Measurements from ENCODE around the gene PIP4K2B.
A peak's percentile ranks its signal among the peaks of the same experiment; 100 is the strongest.

PIP4K2B gene

DNA sequence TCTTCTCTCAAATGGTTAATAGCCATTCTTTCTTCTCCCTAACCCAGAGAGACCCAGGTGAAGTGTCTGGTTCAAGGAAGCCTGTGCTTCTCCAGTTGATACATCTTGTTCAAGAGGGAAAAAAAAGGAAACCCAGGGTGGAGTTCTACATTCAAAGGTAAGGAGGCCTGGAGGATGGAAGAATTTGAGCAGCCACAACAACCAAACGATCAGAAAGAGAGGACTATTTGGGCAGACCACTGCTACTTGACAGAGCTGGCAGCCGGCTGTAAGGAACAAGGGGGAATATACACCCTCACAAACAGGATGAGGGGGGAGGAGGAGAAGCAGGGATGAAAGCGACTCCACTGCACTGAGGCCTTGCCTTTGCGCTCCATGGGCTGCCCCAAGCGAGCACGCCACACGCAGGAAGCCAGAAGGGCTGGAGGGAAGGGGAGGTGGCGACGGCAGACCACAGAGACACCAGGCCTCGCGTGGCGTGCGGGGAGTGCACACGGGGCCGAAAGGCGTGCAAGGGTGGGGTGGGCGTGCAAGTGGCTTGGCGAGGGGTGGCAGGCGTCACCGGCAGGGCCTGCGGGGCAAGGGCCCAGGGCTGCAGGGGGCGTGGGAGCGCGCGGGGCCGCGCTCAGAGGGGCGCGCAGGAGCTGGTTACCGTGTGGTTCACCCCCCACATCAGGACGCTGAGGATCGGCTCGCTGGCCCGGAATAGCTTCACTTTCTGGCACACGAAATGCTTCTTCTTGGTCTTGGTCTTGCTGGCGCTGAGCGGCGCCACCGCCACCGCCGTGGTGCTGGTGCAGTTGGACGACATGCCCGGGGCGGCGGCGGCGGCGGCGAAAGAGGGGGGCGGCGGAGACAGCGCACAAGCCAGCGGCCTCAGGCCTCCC is 499 bp downstream of the PIP4K2B start:
- H3K79me1 ChIP-seq (ENCODE audit: low read depth, low read length), result peaks cover 7% of the 10 kb centered on the region
- H3K4me1 ChIP-seq (ENCODE audit: control insufficient read depth in 2 of 2, insufficient read depth in 1 of 2, low read depth in 1 of 2, low read length in 2 of 2), result peaks cover 10 to 14% of the 10 kb centered on the region in 2 donors
- peak overlapping the region; percentile 94 for H3K14ac ChIP-seq (ENCODE audit: low read length)
- no peak overlapping the region for H2BK120ac ChIP-seq (ENCODE audit: low read depth, low read length)
- H4K91ac ChIP-seq (ENCODE audit: low read depth, low read length, poor library complexity), result peak overlapping the region; percentile 76
- H2BK12ac ChIP-seq (ENCODE audit: low read length), result no peak overlapping the region
- DNase-seq (ENCODE audit: low spot score), result peak; percentile 17
- H2AK5ac ChIP-seq (ENCODE audit: low read depth, low read length), result peak overlapping the region; percentile 96
- H4K8ac ChIP-seq (ENCODE audit: low read depth, low read length), result no peak overlapping the region
- H3K9ac ChIP-seq (ENCODE audit: low read depth, low read length, poor library complexity), result peak overlapping the region; percentile 99
- no peaks in the 10 kb centered on the region for H3K27me3 ChIP-seq (ENCODE audit: control insufficient read depth in 3 of 3, insufficient read depth in 3 of 3, low read depth in 1 of 3, low read length in 3 of 3)
- peaks cover 10 to 64% of the 10 kb centered on the region in 2 donors for H3K36me3 ChIP-seq (replicated peaks in 1 of 2; ENCODE audit: control insufficient read depth in 2 of 2, insufficient read depth in 2 of 2, low read length in 2 of 2)
- H3K4ac ChIP-seq (ENCODE audit: low read length), result peak overlapping the region; percentile 5
- H2AFZ ChIP-seq (ENCODE audit: low read length), result peak overlapping the region; percentile 93
- H2BK15ac ChIP-seq (ENCODE audit: low read length), result peak overlapping the region; percentile 78
- H3K27ac ChIP-seq (replicated peaks; ENCODE audit: low read length), result peak overlapping the region; percentile 80
- no CpG with 5 or more reads among the region's 53 CpGs for WGBS, 2 donors (ENCODE audit: extremely low coverage in 2 of 2, insufficient read length in 2 of 2, insufficient replicate concordance in 1 of 2)
- peak overlapping the region; percentile 88 to 98 for H3K4me3 ChIP-seq (ENCODE audit: low read length in 2 of 2)
- peak overlapping the region; percentile 93 for H2BK5ac ChIP-seq (ENCODE audit: low read length)
- peak overlapping the region; percentile 78 for H3K23ac ChIP-seq (ENCODE audit: low read depth, low read length, poor library complexity)
- H3K18ac ChIP-seq (ENCODE audit: low read length), result peak overlapping the region; percentile 98
- no peaks in the 10 kb centered on the region for H3K9me3 ChIP-seq (replicated peaks in 1 of 2; ENCODE audit: control insufficient read depth in 2 of 2, insufficient read depth in 1 of 2, low read depth in 1 of 2, low read length in 2 of 2)
- peak overlapping the region; percentile 69 for H3K4me2 ChIP-seq (ENCODE audit: insufficient read depth, low read length, poor library complexity, severe bottlenecking)

- Histone ChIP-seq H2AK5ac (ENCODE audit: low read depth, low read length) (no peak overlapping the region), H3K4me2 (ENCODE audit: insufficient read depth, low read length, poor library complexity, severe bottlenecking) (peak overlapping the region; percentile 69)
Observed at GRCh38 chr17:38797828-38798227, 1.5 kb downstream of the PIP4K2B start.

GRCh38 chr17:38797158-38797490 is 2.2 kb downstream of the PIP4K2B start:
- H2BK12ac ChIP-seq (ENCODE audit: low read length), result no peak overlapping the region
- H3K4me3 ChIP-seq (ENCODE audit: low read length in 2 of 2), result peak overlapping the region; percentile 54 to 98
- WGBS, 2 donors (ENCODE audit: extremely low coverage in 2 of 2, insufficient read length in 2 of 2, insufficient replicate concordance in 1 of 2), result no CpG with 5 or more reads among the region's 5 CpGs
- no peak overlapping the region for H3K14ac ChIP-seq (ENCODE audit: low read length)
- no peak overlapping the region for H3K27ac ChIP-seq (replicated peaks; ENCODE audit: low read length)
- no peak overlapping the region for H2BK120ac ChIP-seq (ENCODE audit: low read depth, low read length)
- peaks cover 10 to 14% of the 10 kb centered on the region in 2 donors for H3K4me1 ChIP-seq (ENCODE audit: control insufficient read depth in 2 of 2, insufficient read depth in 1 of 2, low read depth in 1 of 2, low read length in 2 of 2)
- peaks cover 9 to 61% of the 10 kb centered on the region in 2 donors for H3K36me3 ChIP-seq (replicated peaks in 1 of 2; ENCODE audit: control insufficient read depth in 2 of 2, insufficient read depth in 2 of 2, low read length in 2 of 2)
- H2BK5ac ChIP-seq (ENCODE audit: low read length), result no peak overlapping the region
- H3K23ac ChIP-seq (ENCODE audit: low read depth, low read length, poor library complexity), result no peak overlapping the region
- H3K9me3 ChIP-seq (replicated peaks in 1 of 2; ENCODE audit: control insufficient read depth in 2 of 2, insufficient read depth in 1 of 2, low read depth in 1 of 2, low read length in 2 of 2), result no peaks in the 10 kb centered on the region
- no peak overlapping the region for H3K4ac ChIP-seq (ENCODE audit: low read length)
- H3K27me3 ChIP-seq (ENCODE audit: control insufficient read depth in 3 of 3, insufficient read depth in 3 of 3, low read depth in 1 of 3, low read length in 3 of 3), result no peaks in the 10 kb centered on the region
- no peak overlapping the region for H3K9ac ChIP-seq (ENCODE audit: low read depth, low read length, poor library complexity)
- H3K4me2 ChIP-seq (ENCODE audit: insufficient read depth, low read length, poor library complexity, severe bottlenecking), result no peak overlapping the region
- H2AFZ ChIP-seq (ENCODE audit: low read length), result no peak overlapping the region
- H2BK15ac ChIP-seq (ENCODE audit: low read length), result no peak overlapping the region
- H3K79me1 ChIP-seq (ENCODE audit: low read depth, low read length), result peaks cover 9% of the 10 kb centered on the region
- no peak overlapping the region for H4K8ac ChIP-seq (ENCODE audit: low read depth, low read length)
- H3K18ac ChIP-seq (ENCODE audit: low read length), result no peak overlapping the region
- no peak overlapping the region for H4K91ac ChIP-seq (ENCODE audit: low read depth, low read length, poor library complexity)
- DNase-seq (ENCODE audit: low spot score), result no peak
- H2AK5ac ChIP-seq (ENCODE audit: low read depth, low read length), result no peak overlapping the region

More at GRCh38 chr17:38797828-38798227, 1.5 kb downstream of the PIP4K2B start:
- Histone ChIP-seq H3K4ac (ENCODE audit: low read length) (no peak overlapping the region), H4K8ac (ENCODE audit: low read depth, low read length) (no peak overlapping the region), H3K4me1 (ENCODE audit: control insufficient read depth in 2 of 2, insufficient read depth in 1 of 2, low read depth in 1 of 2, low read length in 2 of 2) (peaks cover 10 to 14% of the 10 kb centered on the region in 2 donors), H3K9me3 (replicated peaks in 1 of 2; ENCODE audit: control insufficient read depth in 2 of 2, insufficient read depth in 1 of 2, low read depth in 1 of 2, low read length in 2 of 2) (no peaks in the 10 kb centered on the region), H3K9ac (ENCODE audit: low read depth, low read length, poor library complexity) (no peak overlapping the region), H3K27ac (replicated peaks; ENCODE audit: low read length) (no peak overlapping the region), H3K4me3 (ENCODE audit: low read length in 2 of 2) (peak overlapping the region in 1 of 2 donors; percentile 98), H2AFZ (ENCODE audit: low read length) (no peak overlapping the region), H3K36me3 (replicated peaks in 1 of 2; ENCODE audit: control insufficient read depth in 2 of 2, insufficient read depth in 2 of 2, low read length in 2 of 2) (peaks cover 10 to 61% of the 10 kb centered on the region in 2 donors), H2BK5ac (ENCODE audit: low read length) (no peak overlapping the region), H3K23ac (ENCODE audit: low read depth, low read length, poor library complexity) (no peak overlapping the region), H3K14ac (ENCODE audit: low read length) (no peak overlapping the region), H2BK120ac (ENCODE audit: low read depth, low read length) (no peak overlapping the region), H3K18ac (ENCODE audit: low read length) (no peak overlapping the region), H2BK12ac (ENCODE audit: low read length) (no peak overlapping the region), H4K91ac (ENCODE audit: low read depth, low read length, poor library complexity) (no peak overlapping the region), H3K79me1 (ENCODE audit: low read depth, low read length) (peaks cover 9% of the 10 kb centered on the region), H3K27me3 (ENCODE audit: control insufficient read depth in 3 of 3, insufficient read depth in 3 of 3, low read depth in 1 of 3, low read length in 3 of 3) (no peaks in the 10 kb centered on the region), H2BK15ac (ENCODE audit: low read length) (no peak overlapping the region)
- no peak for DNase-seq (ENCODE audit: low spot score)
- no CpG with 5 or more reads among the region's 6 CpGs for WGBS, 2 donors (ENCODE audit: extremely low coverage in 2 of 2, insufficient read length in 2 of 2, insufficient replicate concordance in 1 of 2)

DNA sequence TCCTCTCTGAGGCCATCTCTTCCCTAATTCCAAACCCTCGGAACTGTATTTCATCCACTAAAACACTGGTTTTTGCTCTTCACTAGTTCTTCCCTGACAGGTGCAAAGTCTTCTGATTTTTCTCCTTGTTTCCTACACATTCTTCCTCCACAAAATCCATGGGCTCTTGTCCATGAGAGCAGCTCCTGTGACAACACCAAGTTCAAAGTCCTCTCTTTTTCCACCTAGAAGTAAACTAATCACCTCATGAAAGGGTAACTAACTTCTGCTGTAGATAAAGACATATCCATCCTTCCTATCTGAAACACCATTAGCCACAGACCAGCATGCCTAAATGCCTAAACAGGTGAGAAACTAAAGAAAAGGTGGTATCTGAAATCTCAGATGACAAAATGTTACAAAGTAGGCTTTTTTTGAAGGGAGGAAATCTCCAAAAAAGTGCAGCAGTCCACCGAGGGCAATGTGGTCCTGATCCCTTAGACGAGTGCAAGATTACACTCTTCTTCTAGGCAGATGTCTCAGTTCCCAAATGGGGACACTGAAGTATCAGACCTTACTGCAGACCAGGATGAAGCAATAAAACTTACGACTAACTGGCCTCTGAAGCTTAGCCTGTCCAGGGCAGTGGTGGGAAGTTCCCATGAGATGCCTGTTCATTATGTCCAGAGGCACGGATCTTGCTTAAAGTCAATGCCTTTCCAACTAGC is 2.8 kb downstream of the PIP4K2B start:
- WGBS, 2 donors (ENCODE audit: extremely low coverage in 2 of 2, insufficient read length in 2 of 2, insufficient replicate concordance in 1 of 2), result no CpG with 5 or more reads among the region's 5 CpGs

More for the DNA sequence above, 2.8 kb downstream of the PIP4K2B start:
- Histone ChIP-seq H3K14ac (ENCODE audit: low read length) (no peak overlapping the region), H2BK120ac (ENCODE audit: low read depth, low read length) (no peak overlapping the region), H3K27me3 (ENCODE audit: control insufficient read depth in 3 of 3, insufficient read depth in 3 of 3, low read depth in 1 of 3, low read length in 3 of 3) (no peaks in the 10 kb centered on the region), H4K8ac (ENCODE audit: low read depth, low read length) (no peak overlapping the region), H3K36me3 (replicated peaks in 1 of 2; ENCODE audit: control insufficient read depth in 2 of 2, insufficient read depth in 2 of 2, low read length in 2 of 2) (peaks cover 8 to 58% of the 10 kb centered on the region in 2 donors), H2BK5ac (ENCODE audit: low read length) (no peak overlapping the region), H3K4me2 (ENCODE audit: insufficient read depth, low read length, poor library complexity, severe bottlenecking) (no peak overlapping the region), H3K9ac (ENCODE audit: low read depth, low read length, poor library complexity) (no peak overlapping the region), H3K4ac (ENCODE audit: low read length) (no peak overlapping the region), H3K27ac (replicated peaks; ENCODE audit: low read length) (no peak overlapping the region), H3K79me1 (ENCODE audit: low read depth, low read length) (peaks cover 9% of the 10 kb centered on the region), H2AFZ (ENCODE audit: low read length) (no peak overlapping the region), H2AK5ac (ENCODE audit: low read depth, low read length) (no peak overlapping the region), H2BK15ac (ENCODE audit: low read length) (no peak overlapping the region), H3K4me3 (ENCODE audit: low read length in 2 of 2) (no peak overlapping the region), H3K18ac (ENCODE audit: low read length) (no peak overlapping the region), H2BK12ac (ENCODE audit: low read length) (no peak overlapping the region), H3K23ac (ENCODE audit: low read depth, low read length, poor library complexity) (no peak overlapping the region), H4K91ac (ENCODE audit: low read depth, low read length, poor library complexity) (no peak overlapping the region), H3K9me3 (replicated peaks in 1 of 2; ENCODE audit: control insufficient read depth in 2 of 2, insufficient read depth in 1 of 2, low read depth in 1 of 2, low read length in 2 of 2) (no peaks in the 10 kb centered on the region), H3K4me1 (ENCODE audit: control insufficient read depth in 2 of 2, insufficient read depth in 1 of 2, low read depth in 1 of 2, low read length in 2 of 2) (peaks cover 10 to 14% of the 10 kb centered on the region in 2 donors)
- no peak for DNase-seq (ENCODE audit: low spot score)
